Gastrocnemius medialis (tissue), 4 donors: Measurements from ENCODE around the gene MVD. TPM values are rescaled to one million over a fixed set of nuclear protein-coding genes. Genes with fewer than 3 reads are reported as not detected.
"Not testable (repeated sequence)": the region's sequence is repeated elsewhere in the genome, so short reads cannot be mapped to it uniquely, and the experiment has no call there.

Source experiments
- ATAC-seq, 2 donors: fragments of 150-250 bp; one replicate each; pipeline ENCODE4 v1.9.1; 2016
- DNase-seq, 2 donors: peaks; one replicate each; pipeline ENCODE4 v3.0.0-alpha.2; 2019
- H3K27ac ChIP-seq, 4 donors: fragments of 200-600 bp; sonication (generic); 1 replicate in 1 of 4; 2 replicates in 3 of 4; pipeline ENCODE4 v1.5.1; 2016 to 2018; ENCODE audit warnings: mild to moderate bottlenecking in 2 of 4, moderate library complexity in 1 of 4
- H3K27me3 ChIP-seq, 3 donors: fragments of 200-600 bp; sonication (generic) in 2 of 3; 1 replicate in 1 of 3; 2 replicates in 2 of 3; pipeline versions ENCODE4 v1.5.1 to v1.6.0; 2016 to 2019; ENCODE audit warnings: mild to moderate bottlenecking in 1 of 3, moderate library complexity in 1 of 3
- H3K36me3 ChIP-seq, 2 donors: fragments of 200-600 bp; sonication (generic) in 1 of 2; one replicate each; pipeline ENCODE4 v1.5.1; 2017 to 2018
- H3K4me1 ChIP-seq, 2 donors: fragments of 200-600 bp; sonication (generic) in 1 of 2; one replicate each; pipeline ENCODE4 v1.5.1; 2016 to 2017; ENCODE audit warnings: mild to moderate bottlenecking in 2 of 2
- H3K4me3 ChIP-seq, 4 donors: fragments of 200-600 bp; sonication (generic) in 3 of 4; 1 replicate in 1 of 4; 2 replicates in 3 of 4; pipeline ENCODE4 v1.5.1; 2016 to 2019; ENCODE audit warnings: mild to moderate bottlenecking in 2 of 4
- H3K9me3 ChIP-seq, 3 donors: fragments of 200-600 bp; sonication (generic) in 2 of 3; 1 replicate in 1 of 3; 2 replicates in 2 of 3; pipeline ENCODE4 v1.5.1; 2016 to 2019
- CTCF ChIP-seq, 5 experiments: fragments of 450-650 bp in 3 of 5; fragments of 200-600 bp in 2 of 5; sonication (generic) in 2 of 5; IDR thresholded peaks in 4 of 5; conservative IDR thresholded peaks in 1 of 5; 1 replicate in 4 of 5; 2 replicates in 1 of 5; pipeline ENCODE4 v1.5.1; 2016 to 2019; ENCODE audit warnings: antibody characterized with exemption in 5 of 5, mild to moderate bottlenecking in 3 of 5, moderate library complexity in 3 of 5
- POLR2A ChIP-seq, 2 donors: fragments of 450-650 bp; IDR thresholded peaks; one replicate each; pipeline ENCODE4 v1.6.1; 2017; ENCODE audit warnings: antibody characterized with exemption in 2 of 2, mild to moderate bottlenecking in 2 of 2, moderate library complexity in 2 of 2
- in situ Hi-C, 4 donors: fragments of 200-750 bp; cut with MboI; loops; one replicate each; pipeline versions ENCODE4 v1.15.0 to v1.8.0; 2017; ENCODE audit warnings: low sequenced_read_pairs in 4 of 4
- intact Hi-C: fragments of 100-400 bp; cut with DNase I; formaldehyde crosslinking; loops from one replicate; pipeline ENCODE4 v1.15.1; 2023; ENCODE audit warnings: low total_unique reads
- total RNA-seq, 4 donors: library from RNA; depleted of rRNA; stranded (reverse); fragments of >200 nt; gene quantifications; one replicate each; pipeline versions ENCODE4 v1.1.0 to v1.2.3, GENCODE V29; 2016

Gene MVD
- total RNA-seq, 4 donors from 2014 or later = 9.0 to 16.3 (median 13.4) TPM

GRCh38 chr16:88673716-88674379 is 11.0 kb upstream of the MVD start:
- Histone ChIP-seq H3K27ac (peak overlapping the region; percentile 75 to 84 (median 82)), H3K36me3 (no peaks in the 10 kb centered on the region), H3K4me3 (peak overlapping the region in 1 of 4 donors; percentile 2), H3K4me1 (peaks cover 46 to 57% of the 10 kb centered on the region in 2 donors), H3K27me3 (no peaks in the 10 kb centered on the region), H3K9me3 (no peaks in the 10 kb centered on the region)
- ATAC-seq (peak; percentile 79 to 85), DNase-seq (peak; percentile 39 to 66)
- in situ Hi-C loops (no loop called here), intact Hi-C loops (loop anchor here (1.0 kb wide), 1 partner anchor 12 kb away; the partner anchor contains the start of gene SNAI3)
- TF ChIP-seq CTCF (IDR thresholded peaks at IDR 0.05 in 4 of 5, conservative IDR thresholded peaks at IDR 0.05 in 1 of 5) = no peak
- peak in 1 of 2 donors; percentile 16 for TF ChIP-seq POLR2A (IDR thresholded peaks at IDR 0.05)

DNA sequence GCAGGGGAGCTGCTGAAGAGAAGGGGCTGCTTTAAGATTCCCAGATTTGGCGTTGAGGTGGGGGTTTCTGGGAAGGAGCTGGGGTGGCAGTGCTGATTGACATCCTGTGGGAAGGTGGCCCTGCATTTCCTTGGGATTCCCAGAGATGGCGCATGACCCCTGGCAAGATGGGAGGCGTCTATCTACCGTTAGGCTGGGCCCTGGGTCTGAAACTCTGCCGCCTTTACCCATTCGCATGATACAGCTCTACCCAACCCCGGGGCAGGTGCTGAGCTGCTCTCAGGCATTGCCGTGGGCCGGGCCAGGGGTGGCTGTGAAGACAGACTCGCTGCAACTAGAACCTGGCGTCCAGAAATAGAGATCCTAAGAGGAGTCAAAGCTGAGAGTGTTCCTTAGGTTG is 9.9 kb upstream of the MVD start:
- peak overlapping the region; percentile 75 to 84 (median 82) for H3K27ac ChIP-seq

GRCh38 chr16:88671806-88672205 is 8.9 kb upstream of the MVD start:
- peak overlapping the region in 1 of 4 donors; percentile 75 for H3K27ac ChIP-seq
- H3K4me1 ChIP-seq = peaks cover 39 to 41% of the 10 kb centered on the region in 2 donors
- DNase-seq (no peak), ATAC-seq (no peak)
- H3K4me3 ChIP-seq = no peak overlapping the region
- TF ChIP-seq CTCF (IDR thresholded peaks at IDR 0.05 in 4 of 5, conservative IDR thresholded peaks at IDR 0.05 in 1 of 5) (no peak), POLR2A (IDR thresholded peaks at IDR 0.05) (no peak)
- no peaks in the 10 kb centered on the region for H3K36me3 ChIP-seq
- in situ Hi-C loops (no loop called here), intact Hi-C loops (no loop called here)
- no peaks in the 10 kb centered on the region for H3K27me3 ChIP-seq
- H3K9me3 ChIP-seq = no peaks in the 10 kb centered on the region

More for the DNA sequence above, 9.9 kb upstream of the MVD start:
- no peak overlapping the region for H3K4me3 ChIP-seq
- DNase-seq (peak in 1 of 2 donors; percentile 50), ATAC-seq (peak; percentile 11 to 37)
- intact Hi-C loops = no loop called here
- H3K9me3 ChIP-seq = no peaks in the 10 kb centered on the region
- H3K36me3 ChIP-seq = no peaks in the 10 kb centered on the region
- no peak for TF ChIP-seq POLR2A (IDR thresholded peaks at IDR 0.05)
- peak in 2 of 5 experiments; percentile 28 to 30 for TF ChIP-seq CTCF (IDR thresholded peaks at IDR 0.05 in 4 of 5, conservative IDR thresholded peaks at IDR 0.05 in 1 of 5)
- peaks cover 46 to 50% of the 10 kb centered on the region in 2 donors for H3K4me1 ChIP-seq
- H3K27me3 ChIP-seq = no peaks in the 10 kb centered on the region
- in situ Hi-C loops = no loop called here

- peak overlapping the region in 1 of 4 donors; percentile 2 for H3K27ac ChIP-seq
- TF ChIP-seq POLR2A (IDR thresholded peaks at IDR 0.05) = no peak
- no peak overlapping the region for H3K4me3 ChIP-seq
- no peaks in the 10 kb centered on the region for H3K9me3 ChIP-seq
- H3K36me3 ChIP-seq = no peaks in the 10 kb centered on the region
- intact Hi-C loops = no loop called here
- in situ Hi-C loops = no loop called here
- no peaks in the 10 kb centered on the region for H3K27me3 ChIP-seq
- DNase-seq = no peak
- peaks cover 22 to 34% of the 10 kb centered on the region in 2 donors for H3K4me1 ChIP-seq
- ATAC-seq = no peak
Measured at GRCh38 chr16:88669980-88670379, 7.1 kb upstream of the MVD start.

GRCh38 chr16:88669493-88669892 is 6.6 kb upstream of the MVD start:
- in situ Hi-C loops, DNase-seq, H3K27me3 ChIP-seq, H3K4me3 ChIP-seq, intact Hi-C loops, H3K9me3 ChIP-seq, ATAC-seq, H3K36me3 ChIP-seq: not testable (repeated sequence)
- H3K27ac ChIP-seq = peak overlapping the region in 1 of 4 donors; percentile 2
- H3K4me1 ChIP-seq = peaks cover 19 to 33% of the 10 kb centered on the region in 2 donors
